NCI-H446 (cell line): ENCODE results near the gene ATP4B.
"Not testable (repeated sequence)": the region's sequence is repeated elsewhere in the genome, so short reads cannot be mapped to it uniquely, and the experiment has no call there.

Experiments used
- DNase-seq, 2 experiments: peaks; one replicate each; lab custom pipeline; 2025; lab: John Stamatoyannopoulos, UW

Gene ATP4B

GRCh38 chr13:113624235-113624587, 33.8 kb downstream of the ATP4B start:
- no peak for DNase-seq

- no peak for DNase-seq
Observed at GRCh38 chr13:113623491-113624234, 34.3 kb downstream of the ATP4B start.

GRCh38 chr13:113622791-113623490, 35.1 kb downstream of the ATP4B start:
- DNase-seq: no peak

GRCh38 chr13:113621986-113622550, 35.9 kb downstream of the ATP4B start:
- not testable (repeated sequence) for DNase-seq

GRCh38 chr13:113621498-113621897, 36.5 kb downstream of the ATP4B start:
- DNase-seq: not testable (repeated sequence)

GRCh38 chr13:113621046-113621445, 37.0 kb downstream of the ATP4B start:
- DNase-seq: no peak

- DNase-seq: no peak
Observed at GRCh38 chr13:113620036-113620796, 37.8 kb downstream of the ATP4B start.

GRCh38 chr13:113618455-113618854, 39.5 kb downstream of the ATP4B start:
- no peak for DNase-seq

GRCh38 chr13:113617961-113618360, 40.0 kb downstream of the ATP4B start:
- DNase-seq: no peak

GRCh38 chr13:113616991-113617749, 40.8 kb downstream of the ATP4B start:
- DNase-seq: no peak

GRCh38 chr13:113616281-113616906, 41.6 kb downstream of the ATP4B start:
- DNase-seq: no peak

- DNase-seq: no peak
Observed at GRCh38 chr13:113613789-113614379, 44.1 kb downstream of the ATP4B start.

- no peak for DNase-seq
Observed at GRCh38 chr13:113612607-113613006, 45.4 kb downstream of the ATP4B start.

- DNase-seq: no peak
Observed at GRCh38 chr13:113611996-113612395, 46.0 kb downstream of the ATP4B start.

- DNase-seq: no peak
Observed at GRCh38 chr13:113610266-113610665, 47.7 kb downstream of the ATP4B start.

- no peak for DNase-seq
Observed at GRCh38 chr13:113609616-113610015, 48.4 kb downstream of the ATP4B start.

GRCh38 chr13:113608967-113609533, 48.9 kb downstream of the ATP4B start:
- no peak for DNase-seq

GRCh38 chr13:113607889-113608635, 49.9 kb downstream of the ATP4B start:
- DNase-seq: no peak

GRCh38 chr13:113607056-113607888, 50.7 kb downstream of the ATP4B start:
- no peak for DNase-seq
